ENCODE data around the gene UPF2. TPM values are rescaled to one million over a fixed set of nuclear protein-coding genes. Genes with fewer than 3 reads are reported as not detected.
"Not testable (repeated sequence)": the region's sequence is repeated elsewhere in the genome, so short reads cannot be mapped to it uniquely, and the experiment has no call there.

UPF2 gene
- total RNA-seq, 3 donors from 2014 or later = 26.1 to 31.0 (median 30.3) TPM

DNA sequence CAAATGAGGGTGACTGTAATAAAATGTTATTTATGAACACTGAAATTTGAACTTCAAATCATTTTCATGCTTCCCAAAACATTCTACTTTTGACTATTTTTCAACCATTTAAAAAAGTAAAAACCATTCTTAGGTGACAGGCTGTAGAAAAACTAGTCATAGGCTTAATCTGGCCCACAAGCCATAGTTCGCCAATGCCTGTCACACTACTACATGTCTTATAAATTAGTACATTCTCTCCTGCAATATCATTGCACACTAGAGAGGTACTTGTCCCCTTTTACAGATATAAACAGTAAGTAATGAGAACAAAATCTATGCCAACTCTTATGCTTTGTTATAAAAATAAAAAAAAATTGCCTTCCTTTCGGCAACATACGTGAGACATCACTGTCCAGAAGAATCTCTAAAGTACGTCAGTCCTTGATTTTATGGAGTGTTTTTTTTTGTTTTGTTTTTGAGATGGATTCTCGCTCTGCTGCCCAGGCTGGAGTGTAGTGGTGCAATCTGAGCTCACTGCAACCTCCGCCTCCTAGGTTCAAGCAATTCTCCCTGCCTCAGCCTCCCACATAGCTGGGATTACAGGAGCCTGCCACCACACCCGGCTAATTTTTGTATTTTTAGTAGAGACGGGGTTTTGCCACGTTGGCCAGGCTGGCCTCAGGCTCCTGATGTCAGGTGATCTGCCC lies 23.2 kb downstream of the UPF2 start:
- no peak overlapping the region for H3K4me3 Mint-ChIP-seq
- peaks cover 7% of the 10 kb centered on the region for H3K36me3 Mint-ChIP-seq (ENCODE audit: insufficient read depth)
- H3K9me3 Mint-ChIP-seq = no peaks in the 10 kb centered on the region
- H3K4me1 Mint-ChIP-seq (ENCODE audit: low read depth) = peaks cover 24% of the 10 kb centered on the region
- DNase-seq (no peak), ATAC-seq (no peak)
- H3K27me3 Mint-ChIP-seq (ENCODE audit: low read depth) = no peaks in the 10 kb centered on the region

- peaks cover 21% of the 10 kb centered on the region for H3K4me1 Mint-ChIP-seq (ENCODE audit: low read depth)
Measured at GRCh38 chr10:12018438-12019282, 23.9 kb downstream of the UPF2 start.

GRCh38 chr10:12013926-12014325 lies 28.7 kb downstream of the UPF2 start:
- Mint-ChIP-seq H3K4me1 (ENCODE audit: low read depth) (peaks cover 9% of the 10 kb centered on the region), H3K36me3 (ENCODE audit: insufficient read depth) (peaks cover 24% of the 10 kb centered on the region), H3K27me3 (ENCODE audit: low read depth) (no peaks in the 10 kb centered on the region), H3K4me3 (no peak overlapping the region), H3K9me3 (peaks cover 6% of the 10 kb centered on the region)
- ATAC-seq = no peak
- no peak for DNase-seq

More at GRCh38 chr10:12018438-12019282, 23.9 kb downstream of the UPF2 start:
- no peaks in the 10 kb centered on the region for H3K27me3 Mint-ChIP-seq (ENCODE audit: low read depth)
- DNase-seq = no peak
- ATAC-seq = no peak
- H3K9me3 Mint-ChIP-seq = no peaks in the 10 kb centered on the region
- peaks cover 8% of the 10 kb centered on the region for H3K36me3 Mint-ChIP-seq (ENCODE audit: insufficient read depth)
- no peak overlapping the region for H3K4me3 Mint-ChIP-seq

- ATAC-seq; DNase-seq; H3K4me3 Mint-ChIP-seq; H3K9me3 Mint-ChIP-seq; H3K4me1 Mint-ChIP-seq (ENCODE audit: low read depth); H3K27me3 Mint-ChIP-seq (ENCODE audit: low read depth): not testable (repeated sequence)
- H3K36me3 Mint-ChIP-seq (ENCODE audit: insufficient read depth) = peaks cover 28% of the 10 kb centered on the region
Measured at GRCh38 chr10:12013391-12013790, 29.2 kb downstream of the UPF2 start.

DNA sequence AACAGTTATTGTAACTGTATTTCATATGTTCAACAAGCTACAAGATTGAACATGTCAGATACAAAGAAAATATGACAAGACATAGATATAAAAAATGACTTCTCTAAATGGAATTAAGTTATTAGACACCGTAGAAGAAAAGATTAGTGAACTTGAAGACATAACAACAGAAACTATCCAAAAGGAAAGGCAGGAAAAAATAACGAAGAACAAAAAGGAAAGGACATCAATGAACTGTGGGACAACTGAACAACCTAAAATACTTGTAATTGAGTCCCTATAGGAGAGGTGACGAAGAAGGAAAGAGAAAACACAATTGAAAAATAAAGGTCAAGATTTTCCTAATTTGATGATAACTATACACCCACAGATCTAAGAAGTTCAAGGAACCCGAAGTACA lies 32.3 kb downstream of the UPF2 start:
- Mint-ChIP-seq H3K36me3 (ENCODE audit: insufficient read depth) (peaks cover 32% of the 10 kb centered on the region), H3K9me3 (peaks cover 6% of the 10 kb centered on the region), H3K27me3 (ENCODE audit: low read depth) (no peaks in the 10 kb centered on the region), H3K4me1 (ENCODE audit: low read depth) (peaks cover 3% of the 10 kb centered on the region), H3K4me3 (no peak overlapping the region)
- ATAC-seq = no peak
- DNase-seq = no peak

DNA sequence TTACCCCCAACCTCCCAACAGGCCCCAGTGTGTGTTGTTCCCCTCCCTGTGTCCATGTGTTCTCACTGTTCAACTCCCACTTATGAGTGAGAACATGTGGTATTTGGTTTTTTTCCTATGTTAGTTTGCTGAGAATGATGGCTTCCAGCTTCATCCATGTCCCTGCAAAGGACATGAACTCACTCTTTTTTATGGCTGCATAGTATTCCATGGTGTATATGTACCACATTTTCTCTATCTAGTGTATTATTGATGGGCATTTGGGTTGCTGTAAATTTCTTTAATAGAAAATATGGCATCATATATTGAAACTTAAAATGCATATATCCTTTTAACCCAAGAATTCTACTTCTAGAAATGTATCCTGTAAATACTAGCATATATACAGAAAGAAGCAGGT lies 33.8 kb downstream of the UPF2 start:
- not testable (repeated sequence) for ATAC-seq; H3K4me1 Mint-ChIP-seq (ENCODE audit: low read depth); H3K4me3 Mint-ChIP-seq; DNase-seq; H3K9me3 Mint-ChIP-seq; H3K27me3 Mint-ChIP-seq (ENCODE audit: low read depth)
- H3K36me3 Mint-ChIP-seq (ENCODE audit: insufficient read depth) = peaks cover 35% of the 10 kb centered on the region

GRCh38 chr10:12006671-12007070 lies 35.9 kb downstream of the UPF2 start:
- peaks cover 4% of the 10 kb centered on the region for H3K4me1 Mint-ChIP-seq (ENCODE audit: low read depth)
- H3K9me3 Mint-ChIP-seq = peaks cover 6% of the 10 kb centered on the region
- no peak overlapping the region for H3K4me3 Mint-ChIP-seq
- ATAC-seq (no peak), DNase-seq (no peak)
- H3K36me3 Mint-ChIP-seq (ENCODE audit: insufficient read depth) = peaks cover 45% of the 10 kb centered on the region
- H3K27me3 Mint-ChIP-seq (ENCODE audit: low read depth) = no peaks in the 10 kb centered on the region

DNA sequence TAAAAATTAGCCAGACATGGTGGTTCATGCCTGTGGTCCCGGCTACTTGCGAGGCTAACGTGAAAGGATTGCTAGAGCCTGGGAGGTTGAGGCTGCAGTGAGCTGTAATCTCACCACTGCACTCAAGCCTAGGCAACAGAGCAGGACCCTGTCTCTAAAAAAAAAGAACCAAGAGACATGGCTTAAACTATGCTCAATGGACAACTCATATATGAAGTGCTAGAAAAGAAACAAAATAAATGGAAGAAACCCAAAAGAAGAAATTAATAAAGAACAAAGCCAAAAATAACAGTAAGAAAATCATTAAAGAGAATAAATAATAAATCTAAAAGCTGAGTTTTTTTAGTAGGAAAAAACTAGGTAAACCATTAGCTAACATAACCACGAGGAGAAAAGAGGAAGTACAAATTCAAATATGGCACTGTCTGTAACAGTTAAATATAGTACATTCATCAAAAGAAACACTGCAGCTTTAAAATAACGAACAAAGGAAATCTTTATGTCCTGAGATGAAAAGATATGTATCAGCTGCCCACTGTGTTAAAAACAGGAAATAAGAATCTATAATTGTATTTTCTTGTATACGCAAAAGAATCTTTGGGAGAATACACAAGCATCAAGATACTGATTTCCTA lies 48.7 kb downstream of the UPF2 start:
- Mint-ChIP-seq H3K4me1 (ENCODE audit: low read depth) (peaks cover 17% of the 10 kb centered on the region), H3K9me3 (no peaks in the 10 kb centered on the region), H3K36me3 (ENCODE audit: insufficient read depth) (peaks cover 27% of the 10 kb centered on the region), H3K4me3 (no peak overlapping the region), H3K27me3 (ENCODE audit: low read depth) (no peaks in the 10 kb centered on the region)
- DNase-seq (no peak), ATAC-seq (no peak)

- Mint-ChIP-seq H3K36me3 (ENCODE audit: insufficient read depth) (peaks cover 22% of the 10 kb centered on the region), H3K27me3 (ENCODE audit: low read depth) (no peaks in the 10 kb centered on the region), H3K9me3 (no peaks in the 10 kb centered on the region), H3K4me3 (no peak overlapping the region), H3K4me1 (ENCODE audit: low read depth) (peaks cover 14% of the 10 kb centered on the region)
- no peak for ATAC-seq
- DNase-seq = no peak
Measured at GRCh38 chr10:11988924-11989323, 53.7 kb downstream of the UPF2 start.

DNA sequence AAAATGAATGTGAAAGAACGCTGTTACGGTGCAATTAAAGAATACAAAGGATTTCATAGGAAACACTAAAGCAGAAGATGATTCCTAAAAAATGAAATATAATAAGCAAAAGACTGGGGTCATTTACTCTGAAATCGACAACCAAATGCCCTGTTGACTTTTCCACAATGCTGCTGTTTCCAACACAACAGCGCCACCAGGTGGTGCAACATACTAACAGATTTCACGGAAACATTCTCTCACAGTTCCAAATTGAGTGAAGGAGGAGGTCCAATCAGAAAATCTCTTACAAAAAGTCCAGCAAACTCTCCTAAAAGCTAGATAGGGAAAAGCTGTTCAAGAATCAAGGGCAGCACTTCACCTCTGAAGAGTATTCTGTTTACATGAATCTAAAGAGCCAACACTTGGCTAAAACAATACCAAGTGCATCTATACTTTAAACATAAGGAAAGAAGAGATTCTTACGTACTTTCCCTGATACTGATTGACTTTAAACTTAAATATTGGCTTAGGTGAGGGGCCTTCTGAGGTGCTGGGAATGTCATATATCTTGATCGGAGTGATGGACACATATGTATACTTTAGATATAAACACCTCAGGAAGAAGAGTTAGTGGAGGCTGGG lies 55.9 kb downstream of the UPF2 start:
- peak; percentile 57 for DNase-seq
- Mint-ChIP-seq H3K36me3 (ENCODE audit: insufficient read depth) (peaks cover 28% of the 10 kb centered on the region), H3K9me3 (no peaks in the 10 kb centered on the region), H3K4me1 (ENCODE audit: low read depth) (peaks cover 5% of the 10 kb centered on the region), H3K27me3 (ENCODE audit: low read depth) (no peaks in the 10 kb centered on the region), H3K4me3 (no peak overlapping the region)
- peak in 1 of 2 donors; percentile 35 for ATAC-seq

DNA sequence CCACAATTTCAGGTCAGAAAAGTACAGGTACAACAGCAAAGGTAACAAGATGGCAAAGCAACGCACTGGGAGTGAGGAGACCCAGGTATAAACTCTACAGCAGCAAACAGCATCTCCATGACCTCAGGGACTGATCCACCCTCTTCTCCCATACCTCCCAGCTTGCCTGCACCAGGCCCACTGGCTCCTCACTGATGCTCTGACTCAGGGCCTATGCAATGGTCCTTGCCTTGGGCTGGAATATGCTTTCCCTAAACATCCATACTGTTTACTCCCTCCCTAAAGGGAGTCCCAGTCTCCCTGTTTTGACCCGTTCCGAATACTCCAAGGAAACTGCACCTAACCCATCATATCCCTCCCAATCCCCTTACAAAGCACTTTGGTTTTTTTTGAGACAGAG lies 60.4 kb downstream of the UPF2 start:
- H3K9me3 Mint-ChIP-seq = no peaks in the 10 kb centered on the region
- H3K27me3 Mint-ChIP-seq (ENCODE audit: low read depth) = no peaks in the 10 kb centered on the region
- peaks cover 5% of the 10 kb centered on the region for H3K4me1 Mint-ChIP-seq (ENCODE audit: low read depth)
- ATAC-seq (no peak), DNase-seq (no peak)
- no peak overlapping the region for H3K4me3 Mint-ChIP-seq
- H3K36me3 Mint-ChIP-seq (ENCODE audit: insufficient read depth) = peaks cover 31% of the 10 kb centered on the region

DNA sequence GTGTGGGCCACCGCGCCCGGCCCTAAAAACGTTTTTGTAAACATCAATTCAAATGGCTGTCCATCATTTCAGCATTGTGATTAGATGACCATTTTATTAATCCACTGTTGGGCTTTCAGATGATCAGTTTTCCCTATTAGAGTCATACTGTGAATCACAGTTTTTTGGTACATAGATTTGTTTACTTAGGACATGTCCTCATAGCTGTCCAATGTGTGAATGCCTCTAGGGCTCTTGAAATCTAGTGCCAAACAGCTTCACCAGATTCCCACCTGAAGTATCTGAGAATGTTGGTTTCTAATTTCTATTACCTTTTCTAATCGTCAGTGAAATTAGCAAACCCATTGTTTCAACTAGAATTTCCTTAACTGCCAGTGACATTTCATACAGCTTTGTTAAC lies 66.8 kb downstream of the UPF2 start:
- no peaks in the 10 kb centered on the region for H3K27me3 Mint-ChIP-seq (ENCODE audit: low read depth)
- DNase-seq = no peak
- peaks cover 51% of the 10 kb centered on the region for H3K36me3 Mint-ChIP-seq (ENCODE audit: insufficient read depth)
- H3K4me1 Mint-ChIP-seq (ENCODE audit: low read depth) = no peaks in the 10 kb centered on the region
- no peak for ATAC-seq
- no peaks in the 10 kb centered on the region for H3K9me3 Mint-ChIP-seq
- H3K4me3 Mint-ChIP-seq = no peak overlapping the region

GRCh38 chr10:11972523-11972922 lies 70.1 kb downstream of the UPF2 start:
- not testable (repeated sequence) for H3K9me3 Mint-ChIP-seq; ATAC-seq; H3K4me1 Mint-ChIP-seq (ENCODE audit: low read depth); H3K27me3 Mint-ChIP-seq (ENCODE audit: low read depth); H3K4me3 Mint-ChIP-seq; DNase-seq
- H3K36me3 Mint-ChIP-seq (ENCODE audit: insufficient read depth) = peaks cover 41% of the 10 kb centered on the region

DNA sequence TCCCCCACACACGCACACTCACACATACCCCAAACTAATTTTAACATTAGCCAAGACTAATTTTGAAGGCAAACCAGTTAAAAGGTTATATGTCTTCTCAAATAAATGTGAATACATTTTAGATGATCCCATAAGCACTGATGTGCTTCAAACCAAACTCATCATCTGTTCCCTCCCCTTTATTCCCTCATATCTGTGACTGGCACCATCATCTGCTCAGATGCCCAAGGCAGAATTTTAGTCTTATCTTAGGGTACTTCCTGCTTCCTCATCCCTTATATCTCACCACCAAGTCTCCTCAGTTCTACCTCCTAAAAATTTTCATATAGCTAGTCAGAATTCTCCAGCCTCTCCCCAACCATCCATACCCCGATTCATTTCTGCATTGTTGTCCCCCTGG lies 80.4 kb downstream of the UPF2 start:
- H3K9me3 Mint-ChIP-seq = no peaks in the 10 kb centered on the region
- H3K36me3 Mint-ChIP-seq (ENCODE audit: insufficient read depth) = peaks cover 51% of the 10 kb centered on the region
- ATAC-seq (no peak), DNase-seq (no peak)
- H3K4me1 Mint-ChIP-seq (ENCODE audit: low read depth) = no peaks in the 10 kb centered on the region
- no peak overlapping the region for H3K4me3 Mint-ChIP-seq
- H3K27me3 Mint-ChIP-seq (ENCODE audit: low read depth) = no peaks in the 10 kb centered on the region
